ES-I3 (cell line): Measurements from ENCODE around the gene THBS2.
"Not testable (repeated sequence)": the region's sequence is repeated elsewhere in the genome, so short reads cannot be mapped to it uniquely, and the experiment has no call there.

Source experiments
- H3K36me3 ChIP-seq: 2 replicates; pipeline ENCODE4 v1.6.1; 2013; ENCODE audit warnings: mild to moderate bottlenecking, low read length, control low read depth, moderate library complexity; ENCODE audit not compliant: insufficient read depth
- H3K4me1 ChIP-seq: 2 replicates; pipeline ENCODE4 v1.6.1; 2013; ENCODE audit warnings: mild to moderate bottlenecking, control low read depth, low read length; ENCODE audit not compliant: insufficient read depth
- H3K9ac ChIP-seq: 2 replicates; pipeline ENCODE4 v1.6.1; 2013; ENCODE audit warnings: low read depth, mild to moderate bottlenecking, low read length, moderate library complexity
- H3K9me3 ChIP-seq: 2 replicates; pipeline ENCODE4 v1.6.1; 2013; ENCODE audit warnings: mild to moderate bottlenecking, low read length, moderate library complexity; ENCODE audit not compliant: control insufficient read depth, insufficient read depth

Gene THBS2

DNA sequence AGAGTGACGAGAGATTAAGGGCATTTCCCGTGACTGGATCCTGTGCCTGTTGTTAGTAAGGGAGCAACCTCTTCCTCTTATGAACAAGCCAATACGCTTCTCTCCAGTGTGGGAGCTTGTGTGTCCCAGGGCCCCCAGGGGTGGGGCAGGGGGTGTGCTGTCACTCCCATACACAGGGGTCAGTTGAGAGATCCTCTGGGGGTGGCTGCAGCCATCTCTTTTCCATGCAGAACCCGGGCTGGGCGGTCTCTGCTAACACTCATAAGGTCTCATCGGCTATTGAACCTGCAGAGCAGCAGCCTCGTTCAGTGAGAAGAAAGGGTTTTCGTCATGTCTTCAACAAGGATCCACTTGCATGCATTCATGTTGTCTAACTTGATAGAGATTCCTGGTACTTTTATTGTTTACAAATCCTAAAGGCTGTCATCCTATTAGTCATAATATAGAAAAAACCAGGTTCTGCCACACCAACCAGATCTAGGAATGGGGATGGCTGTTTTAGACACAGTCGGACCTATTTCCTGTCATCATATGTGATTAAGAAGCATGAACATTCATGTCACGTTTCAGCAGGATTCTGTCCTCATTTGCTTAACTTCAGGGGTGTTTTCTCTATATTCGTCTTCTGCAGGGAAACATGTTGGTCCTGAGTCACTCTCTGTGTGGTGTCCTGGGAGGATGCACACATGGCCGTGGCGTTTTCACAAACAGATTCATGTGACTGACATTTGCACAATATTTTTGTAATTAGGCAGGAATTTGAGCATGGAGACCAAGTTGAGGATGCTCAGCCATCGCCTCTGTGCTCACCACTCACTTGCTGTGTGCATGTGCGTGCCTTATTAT, 13.3 kb upstream of the THBS2 start:
- Histone ChIP-seq H3K36me3 (no peaks in the 10 kb centered on the region), H3K9me3 (no peaks in the 10 kb centered on the region), H3K9ac (no peak overlapping the region), H3K4me1 (peaks cover 4% of the 10 kb centered on the region; the same call in 1 of the 2 replicates)

DNA sequence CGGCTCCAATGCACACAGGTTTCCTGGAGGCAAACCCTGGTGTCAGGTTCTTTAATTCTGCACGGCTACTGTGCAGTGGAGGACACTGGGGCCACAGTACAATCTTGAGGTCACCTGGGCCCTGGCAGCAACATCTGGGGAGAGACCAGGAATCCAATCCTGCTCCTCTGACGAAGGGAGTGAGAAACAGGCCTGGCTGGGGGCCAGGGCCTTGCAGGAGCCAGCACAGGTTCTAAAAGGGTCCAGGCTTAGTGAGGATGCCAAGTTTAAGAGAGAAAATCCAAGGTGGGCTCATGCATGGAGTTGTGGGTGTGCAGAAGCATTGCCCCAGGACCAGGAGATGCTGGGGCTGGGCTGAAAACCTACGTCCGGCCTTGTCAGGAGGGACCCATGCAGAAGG, 12.6 kb upstream of the THBS2 start:
- H3K4me1 ChIP-seq: peaks cover 4% of the 10 kb centered on the region; the same call in 1 of the 2 replicates
- no peak overlapping the region for H3K9ac ChIP-seq
- no peaks in the 10 kb centered on the region for H3K36me3 ChIP-seq

DNA sequence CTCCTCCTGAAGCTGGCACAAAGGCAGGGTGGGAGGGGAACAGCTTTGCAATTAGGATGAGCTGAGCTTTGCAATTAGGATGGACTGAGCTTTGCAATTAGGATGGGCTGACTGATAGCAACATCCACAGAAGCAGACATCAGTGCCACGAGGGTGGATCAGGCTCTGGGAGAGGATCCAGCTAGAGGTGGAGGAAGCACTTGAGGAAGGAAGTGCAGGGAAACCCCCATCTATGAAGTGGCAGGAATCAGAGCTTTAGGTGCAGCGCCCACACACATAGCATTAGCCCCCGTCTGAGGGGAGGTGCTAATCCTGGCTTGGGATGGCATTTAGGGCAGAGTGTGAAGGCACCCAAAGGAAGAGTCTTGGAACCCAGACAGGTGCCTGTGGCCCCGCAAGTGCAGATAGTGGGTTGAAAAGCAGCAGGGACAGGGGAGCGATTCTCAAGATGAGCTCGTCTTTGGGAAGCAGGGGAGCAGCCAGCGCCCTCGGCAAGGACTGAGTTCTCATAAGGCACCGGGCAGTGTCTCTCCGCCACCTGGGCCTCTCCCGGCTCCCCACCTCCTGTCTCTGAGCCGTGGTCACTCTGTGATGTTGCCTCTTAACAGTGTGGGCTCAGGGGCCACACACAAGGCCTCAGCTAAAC, 12.0 kb upstream of the THBS2 start:
- Histone ChIP-seq H3K9ac (no peak overlapping the region), H3K4me1 (peaks cover 3% of the 10 kb centered on the region; the same call in 1 of the 2 replicates), H3K9me3 (no peaks in the 10 kb centered on the region), H3K36me3 (no peaks in the 10 kb centered on the region)

More for the DNA sequence above, 12.6 kb upstream of the THBS2 start:
- no peaks in the 10 kb centered on the region for H3K9me3 ChIP-seq

DNA sequence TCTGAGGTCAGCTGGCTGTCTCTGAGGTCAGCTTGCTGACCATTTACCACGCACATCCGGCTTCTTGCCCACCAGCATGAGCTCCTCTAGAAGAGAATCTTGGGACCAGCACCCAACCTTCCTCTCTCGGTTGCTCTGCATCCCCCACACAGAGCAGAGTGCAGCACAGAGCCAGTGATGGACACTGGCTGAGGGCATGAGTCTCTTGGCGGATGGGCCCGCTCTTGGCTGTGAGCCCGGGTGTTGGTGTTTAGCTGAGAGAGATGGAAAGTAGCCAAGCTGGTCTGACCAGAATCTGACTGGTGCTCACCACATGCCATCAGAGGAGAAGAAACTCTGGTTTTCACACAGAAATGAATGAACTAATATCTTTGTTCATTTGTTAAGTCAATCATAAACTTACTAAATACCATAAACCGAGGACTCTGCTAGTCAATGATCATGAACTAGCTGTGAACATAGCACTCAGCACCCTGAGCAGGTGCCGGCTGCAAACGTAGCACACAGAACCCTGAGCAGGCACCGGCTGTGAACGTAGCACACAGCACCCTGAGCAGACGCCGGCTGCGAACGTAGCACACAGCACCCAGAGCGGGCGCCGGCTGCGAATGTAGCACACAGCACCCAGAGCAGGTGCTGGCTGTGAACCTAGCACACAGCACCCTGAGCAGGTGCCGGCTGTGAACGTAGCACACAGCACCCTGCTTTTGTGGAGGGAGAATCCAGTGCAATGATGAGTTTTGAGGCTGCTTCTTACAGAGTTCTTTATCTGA, 10.4 kb upstream of the THBS2 start:
- no peaks in the 10 kb centered on the region for H3K36me3 ChIP-seq
- no peak overlapping the region for H3K9ac ChIP-seq
- no peaks in the 10 kb centered on the region for H3K9me3 ChIP-seq
- no peaks in the 10 kb centered on the region for H3K4me1 ChIP-seq

DNA sequence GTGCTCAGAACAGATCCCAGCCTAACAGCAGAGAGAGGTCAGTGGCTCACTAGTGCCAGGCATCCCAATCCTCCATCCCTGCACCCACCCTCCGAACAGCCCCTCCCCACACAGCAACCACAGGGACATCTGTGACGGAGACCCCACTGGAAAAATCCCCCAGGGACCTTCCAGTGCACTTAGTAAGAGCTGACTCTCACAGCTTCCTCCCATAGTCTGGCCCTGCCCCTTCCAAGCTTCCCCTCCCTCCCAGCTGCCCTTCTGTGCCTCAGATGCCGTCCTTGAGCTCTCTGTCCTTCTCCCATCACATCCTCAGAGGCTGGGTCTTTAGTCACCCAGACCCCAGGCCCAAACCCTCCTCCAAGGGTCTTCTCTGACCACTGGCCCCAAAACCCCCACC, 9.7 kb upstream of the THBS2 start:
- H3K4me1 ChIP-seq: no peaks in the 10 kb centered on the region
- H3K36me3 ChIP-seq: no peaks in the 10 kb centered on the region
- H3K9ac ChIP-seq: no peak overlapping the region
- no peaks in the 10 kb centered on the region for H3K9me3 ChIP-seq

DNA sequence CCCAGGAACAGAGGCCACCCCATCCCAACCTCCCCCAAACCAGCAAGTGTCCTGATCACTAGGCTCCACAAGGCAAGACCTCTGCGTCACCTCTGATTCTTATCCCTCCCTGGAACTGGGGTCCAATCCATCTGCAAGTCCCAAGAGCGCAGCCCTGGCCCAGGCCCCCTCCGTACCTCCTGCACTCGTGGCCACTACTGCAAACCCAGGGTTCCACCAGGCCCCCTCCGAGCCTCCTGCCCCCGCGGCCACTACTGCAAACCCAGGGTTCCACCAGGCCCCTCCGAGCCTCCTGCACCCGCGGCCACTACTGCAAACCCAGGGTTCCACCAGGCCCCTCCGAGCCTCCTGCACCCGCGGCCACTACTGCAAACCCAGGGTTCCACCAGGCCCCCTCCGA, 9.0 kb upstream of the THBS2 start:
- not testable (repeated sequence) for H3K9me3 ChIP-seq, H3K36me3 ChIP-seq, H3K4me1 ChIP-seq, H3K9ac ChIP-seq

DNA sequence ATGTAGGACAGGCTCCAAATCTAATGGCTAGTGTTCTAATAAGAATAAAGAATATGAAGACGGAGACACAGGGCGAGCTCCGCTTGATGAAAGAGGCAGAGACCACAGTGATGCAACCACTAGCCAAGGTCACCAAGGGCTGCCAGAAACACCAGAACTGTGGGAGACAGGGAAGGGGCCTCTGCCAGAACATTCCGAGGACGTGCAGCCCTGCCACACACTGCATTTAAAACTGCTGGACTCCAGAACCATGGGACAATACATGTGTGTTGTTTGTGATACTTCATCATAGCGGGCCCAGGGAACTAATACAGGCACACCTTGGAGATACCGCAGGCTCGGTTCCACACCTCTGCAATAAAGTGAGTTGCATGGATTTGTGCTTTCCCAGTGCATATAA, 2.9 kb upstream of the THBS2 start:
- H3K9me3 ChIP-seq: no peaks in the 10 kb centered on the region
- H3K4me1 ChIP-seq: peaks cover 18% of the 10 kb centered on the region; the same call in 1 of the 2 replicates
- no peaks in the 10 kb centered on the region for H3K36me3 ChIP-seq
- no peak overlapping the region for H3K9ac ChIP-seq

DNA sequence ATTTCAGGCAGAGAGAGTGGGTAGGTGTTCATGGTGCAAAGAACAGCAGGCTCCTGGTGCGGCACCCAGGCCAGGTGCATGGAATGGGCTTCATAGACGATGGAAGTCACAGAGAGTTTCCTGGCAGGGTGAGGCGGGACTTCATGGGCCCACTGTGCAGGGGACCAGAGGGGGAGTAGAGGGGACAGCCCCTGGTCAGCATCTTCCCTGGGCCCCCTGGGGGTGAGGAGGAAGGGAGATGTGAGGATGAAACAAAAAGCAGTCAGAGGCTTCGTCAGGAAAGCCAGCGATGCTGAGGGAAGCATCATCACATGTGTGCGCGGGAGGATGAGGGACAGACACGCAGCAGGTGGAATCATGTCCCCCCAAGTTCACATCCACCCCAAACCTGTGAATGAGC, 2.4 kb upstream of the THBS2 start:
- peaks cover 21% of the 10 kb centered on the region for H3K4me1 ChIP-seq
- no peaks in the 10 kb centered on the region for H3K36me3 ChIP-seq
- no peak overlapping the region for H3K9ac ChIP-seq
- H3K9me3 ChIP-seq: no peaks in the 10 kb centered on the region

DNA sequence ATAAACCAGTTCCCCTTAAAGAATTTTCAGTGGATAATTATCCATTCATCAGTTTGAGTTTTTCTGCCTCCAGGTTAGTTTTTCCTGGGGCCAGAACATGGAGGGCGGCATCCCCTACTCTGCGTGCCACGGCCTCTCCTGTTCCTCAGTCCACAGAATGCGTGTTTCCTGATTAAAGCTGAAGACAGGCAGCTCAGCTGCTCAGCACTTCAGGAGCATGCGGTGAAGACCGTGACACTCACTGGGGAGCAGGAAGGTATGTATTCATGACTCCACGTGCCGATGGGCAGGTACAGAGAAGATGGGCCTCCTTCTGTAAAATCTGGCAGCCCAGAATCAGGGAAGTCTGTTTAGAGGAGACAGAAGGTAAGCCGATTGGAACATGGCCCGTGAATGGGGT, 2.0 kb upstream of the THBS2 start:
- no peaks in the 10 kb centered on the region for H3K36me3 ChIP-seq
- H3K9ac ChIP-seq: no peak overlapping the region
- peaks cover 24% of the 10 kb centered on the region for H3K4me1 ChIP-seq
- H3K9me3 ChIP-seq: no peaks in the 10 kb centered on the region

DNA sequence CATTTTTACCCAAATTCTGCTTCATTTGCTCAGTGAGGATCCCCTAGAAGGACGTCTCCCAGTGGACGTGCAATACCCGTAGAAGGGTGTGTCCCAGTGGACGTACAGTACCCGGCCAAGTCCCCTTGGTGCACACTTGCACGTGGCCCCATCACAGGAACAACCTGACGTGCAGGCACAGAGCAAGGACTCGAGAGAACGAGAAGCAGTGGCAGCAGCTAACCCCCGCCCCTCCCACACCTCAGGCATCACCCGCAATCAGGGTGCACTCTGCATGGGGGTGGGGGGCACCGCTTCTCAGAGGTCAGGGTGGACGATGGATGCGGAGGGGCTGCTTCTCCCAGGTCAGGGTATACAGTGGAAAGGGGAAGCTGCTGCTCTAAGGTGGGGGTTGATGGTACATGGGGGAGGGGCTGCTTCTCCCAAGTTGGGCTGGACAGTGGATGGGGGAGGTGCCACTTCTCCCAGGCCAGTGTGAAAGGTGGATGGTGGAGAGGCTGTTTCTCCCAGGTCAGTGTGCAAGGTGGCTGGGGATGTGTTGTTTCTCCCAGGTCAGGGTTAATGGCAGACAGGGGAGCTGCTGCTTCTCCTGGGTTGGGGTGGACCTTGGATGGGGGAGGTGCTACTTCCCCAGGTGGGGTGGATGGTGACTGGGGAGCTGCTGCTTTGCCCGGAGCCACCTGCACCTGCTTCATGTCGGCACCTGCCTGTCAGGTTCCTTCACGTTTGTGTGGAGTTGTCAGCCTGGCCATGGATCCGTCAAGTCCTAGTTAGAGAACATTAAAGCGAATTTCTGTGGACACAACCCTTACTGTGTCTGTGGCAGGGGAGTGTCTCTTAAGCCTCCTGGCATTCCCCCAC, 1.0 kb upstream of the THBS2 start:
- H3K4me1 ChIP-seq: peaks cover 28% of the 10 kb centered on the region
- no peaks in the 10 kb centered on the region for H3K9me3 ChIP-seq
- no peak overlapping the region for H3K9ac ChIP-seq
- H3K36me3 ChIP-seq: no peaks in the 10 kb centered on the region

DNA sequence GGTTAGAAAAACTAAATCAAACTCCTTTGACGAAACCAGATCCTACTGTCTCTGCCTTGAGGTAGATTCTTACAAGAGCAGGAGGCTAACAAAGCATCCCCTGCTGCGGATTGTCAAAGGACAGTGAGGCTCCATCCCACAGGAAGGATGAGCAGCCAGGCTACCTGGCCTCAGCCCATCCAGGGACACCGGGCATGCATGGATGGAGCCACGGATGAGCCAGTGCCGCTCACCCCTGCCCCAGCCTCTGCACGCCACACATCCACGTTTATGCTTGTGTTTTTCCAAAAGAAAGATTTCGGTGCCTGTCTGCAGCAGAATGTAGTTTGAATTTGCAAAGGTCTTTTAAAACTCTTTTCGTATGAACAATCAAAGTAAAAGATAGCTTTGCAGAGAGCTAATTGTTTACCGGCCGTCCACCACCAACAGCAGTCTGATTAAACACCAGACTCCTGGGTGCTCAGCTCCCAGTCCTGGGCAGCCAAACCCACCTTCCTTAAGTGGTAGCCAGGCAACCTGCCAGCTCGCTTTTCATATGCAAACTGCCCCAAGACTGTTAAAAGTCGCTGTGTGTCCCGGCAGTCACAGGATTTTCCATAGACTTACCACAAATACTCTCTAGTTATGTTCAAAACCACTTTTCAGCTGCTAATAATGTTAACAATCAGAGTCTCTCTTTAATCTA, 999 bp downstream of the THBS2 start:
- H3K9me3 ChIP-seq: no peaks in the 10 kb centered on the region
- no peaks in the 10 kb centered on the region for H3K36me3 ChIP-seq
- H3K9ac ChIP-seq: no peak overlapping the region; the same call in 1 of the 2 replicates
- peaks cover 28% of the 10 kb centered on the region for H3K4me1 ChIP-seq

DNA sequence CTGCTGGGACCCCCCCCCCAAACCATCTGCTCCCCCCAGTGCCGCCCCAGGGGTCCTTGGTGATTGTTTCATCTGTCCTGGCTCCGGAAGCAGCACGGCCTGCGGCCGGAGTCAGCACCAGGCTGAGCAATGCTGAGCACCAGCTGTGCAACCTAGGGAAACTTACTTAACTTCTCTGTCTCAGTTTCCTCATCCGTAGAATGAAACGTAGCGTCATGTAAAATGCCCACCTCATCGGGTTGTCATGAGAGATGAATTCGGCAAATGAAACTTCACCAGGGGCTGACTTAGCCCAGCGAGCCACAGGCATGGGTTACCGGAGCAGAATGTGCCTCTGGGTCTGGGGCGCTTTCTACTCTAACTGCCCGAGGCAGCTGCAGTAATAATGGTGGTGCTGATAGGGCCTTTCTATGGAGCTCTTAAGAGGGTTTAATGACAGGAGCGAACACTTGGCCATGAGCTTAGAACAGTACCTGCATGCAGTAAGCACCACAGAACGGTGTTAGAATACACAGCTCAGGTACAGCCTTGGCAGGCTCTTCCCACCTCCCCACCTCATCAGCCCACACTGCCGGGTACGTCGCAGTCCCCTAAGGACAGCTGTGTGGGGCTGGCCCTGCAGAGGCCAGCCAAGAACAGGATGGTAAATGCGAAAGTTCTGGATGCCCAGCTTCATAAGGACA, 1.7 kb downstream of the THBS2 start:
- Histone ChIP-seq H3K4me1 (peaks cover 28% of the 10 kb centered on the region), H3K9ac (no peak overlapping the region), H3K9me3 (no peaks in the 10 kb centered on the region), H3K36me3 (no peaks in the 10 kb centered on the region)

DNA sequence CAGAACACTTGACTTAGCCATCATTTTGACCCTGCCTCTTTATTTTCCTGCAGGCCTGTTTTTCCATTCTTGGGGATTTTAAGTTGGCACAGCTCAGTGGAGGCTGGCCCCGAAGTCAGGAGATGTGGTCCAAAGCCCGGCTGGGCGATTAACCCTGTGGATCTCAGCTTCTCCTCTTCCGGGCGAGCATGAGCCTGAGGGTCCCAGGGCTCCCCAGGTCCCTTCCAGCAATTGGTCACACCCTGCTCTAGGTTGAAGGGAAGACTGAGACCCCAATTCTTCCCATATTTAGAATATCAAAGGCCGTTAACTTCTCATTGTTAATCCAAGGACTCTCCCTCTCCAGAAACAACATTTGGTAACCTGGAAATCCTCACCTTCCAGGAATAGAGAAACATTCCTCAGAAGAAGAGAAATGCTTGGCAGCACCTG, 2.3 kb downstream of the THBS2 start:
- Histone ChIP-seq H3K4me1 (peaks cover 28% of the 10 kb centered on the region), H3K9ac (no peak overlapping the region), H3K36me3 (no peaks in the 10 kb centered on the region), H3K9me3 (no peaks in the 10 kb centered on the region)
